ENCODE results near the gene AKAP6.

The AKAP6 gene

GRCh38 chr14:32427726-32428528 lies 98.8 kb downstream of the AKAP6 start:
- H3K9me3 Mint-ChIP-seq, result peaks cover 2% of the 10 kb centered on the region
- H3K4me3 Mint-ChIP-seq, result no peak overlapping the region
- no peak overlapping the region for H3K27ac Mint-ChIP-seq
- H3K36me3 Mint-ChIP-seq, result no peaks in the 10 kb centered on the region
- no peak for ATAC-seq
- H3K27me3 Mint-ChIP-seq, result no peaks in the 10 kb centered on the region
- H3K4me1 Mint-ChIP-seq, result peaks cover 3% of the 10 kb centered on the region

GRCh38 chr14:32428875-32429274 lies 99.8 kb downstream of the AKAP6 start:
- Mint-ChIP-seq H3K27ac (no peak overlapping the region), H3K36me3 (no peaks in the 10 kb centered on the region), H3K9me3 (peaks cover 2% of the 10 kb centered on the region), H3K27me3 (no peaks in the 10 kb centered on the region), H3K4me3 (no peak overlapping the region), H3K4me1 (peaks cover 12% of the 10 kb centered on the region)
- ATAC-seq, result no peak

GRCh38 chr14:32430326-32430725 lies 101.2 kb downstream of the AKAP6 start:
- H3K9me3 Mint-ChIP-seq, result peaks cover 1% of the 10 kb centered on the region
- H3K4me3 Mint-ChIP-seq, result no peak overlapping the region
- no peak overlapping the region for H3K27ac Mint-ChIP-seq
- no peaks in the 10 kb centered on the region for H3K27me3 Mint-ChIP-seq
- H3K36me3 Mint-ChIP-seq, result no peaks in the 10 kb centered on the region
- ATAC-seq, result no peak
- peaks cover 12% of the 10 kb centered on the region for H3K4me1 Mint-ChIP-seq

GRCh38 chr14:32432813-32433538 lies 103.9 kb downstream of the AKAP6 start:
- no peak overlapping the region for H3K4me3 Mint-ChIP-seq
- no peaks in the 10 kb centered on the region for H3K9me3 Mint-ChIP-seq
- no peaks in the 10 kb centered on the region for H3K36me3 Mint-ChIP-seq
- H3K27me3 Mint-ChIP-seq, result no peaks in the 10 kb centered on the region
- H3K4me1 Mint-ChIP-seq, result peaks cover 12% of the 10 kb centered on the region
- no peak for ATAC-seq
- H3K27ac Mint-ChIP-seq, result no peak overlapping the region

- H3K4me3 Mint-ChIP-seq, result no peak overlapping the region
- no peak for ATAC-seq
- H3K27me3 Mint-ChIP-seq, result no peaks in the 10 kb centered on the region
- H3K9me3 Mint-ChIP-seq, result no peaks in the 10 kb centered on the region
- no peaks in the 10 kb centered on the region for H3K36me3 Mint-ChIP-seq
- H3K4me1 Mint-ChIP-seq, result peaks cover 19% of the 10 kb centered on the region
- H3K27ac Mint-ChIP-seq, result no peak overlapping the region
These were observed 105.1 kb downstream of the AKAP6 start for GRCh38 chr14:32434180-32434579.

- H3K4me3 Mint-ChIP-seq, result no peak overlapping the region
- no peak for ATAC-seq
- H3K27ac Mint-ChIP-seq, result no peak overlapping the region
- H3K4me1 Mint-ChIP-seq, result peaks cover 19% of the 10 kb centered on the region
- no peaks in the 10 kb centered on the region for H3K9me3 Mint-ChIP-seq
- H3K27me3 Mint-ChIP-seq, result no peaks in the 10 kb centered on the region
- no peaks in the 10 kb centered on the region for H3K36me3 Mint-ChIP-seq
These were observed 105.8 kb downstream of the AKAP6 start for GRCh38 chr14:32434880-32435279.

GRCh38 chr14:32435411-32435810 lies 106.3 kb downstream of the AKAP6 start:
- peaks cover 19% of the 10 kb centered on the region for H3K4me1 Mint-ChIP-seq
- no peaks in the 10 kb centered on the region for H3K9me3 Mint-ChIP-seq
- no peak overlapping the region for H3K4me3 Mint-ChIP-seq
- no peak overlapping the region for H3K27ac Mint-ChIP-seq
- no peaks in the 10 kb centered on the region for H3K27me3 Mint-ChIP-seq
- no peak for ATAC-seq
- no peaks in the 10 kb centered on the region for H3K36me3 Mint-ChIP-seq

- ATAC-seq, result no peak
- Mint-ChIP-seq H3K9me3 (no peaks in the 10 kb centered on the region), H3K27ac (no peak overlapping the region), H3K4me1 (peaks cover 19% of the 10 kb centered on the region), H3K4me3 (no peak overlapping the region), H3K36me3 (no peaks in the 10 kb centered on the region), H3K27me3 (no peaks in the 10 kb centered on the region)
These were observed 107.9 kb downstream of the AKAP6 start for GRCh38 chr14:32436993-32437392.

- no peak overlapping the region for H3K27ac Mint-ChIP-seq
- no peak for ATAC-seq
- H3K4me1 Mint-ChIP-seq, result peaks cover 10% of the 10 kb centered on the region
- no peaks in the 10 kb centered on the region for H3K9me3 Mint-ChIP-seq
- H3K27me3 Mint-ChIP-seq, result no peaks in the 10 kb centered on the region
- H3K36me3 Mint-ChIP-seq, result no peaks in the 10 kb centered on the region
- H3K4me3 Mint-ChIP-seq, result no peak overlapping the region
These were observed 109.4 kb downstream of the AKAP6 start for GRCh38 chr14:32438517-32438916.

- H3K27me3 Mint-ChIP-seq, result no peaks in the 10 kb centered on the region
- H3K36me3 Mint-ChIP-seq, result no peaks in the 10 kb centered on the region
- H3K27ac Mint-ChIP-seq, result no peak overlapping the region
- H3K4me3 Mint-ChIP-seq, result no peak overlapping the region
- ATAC-seq, result no peak
- no peaks in the 10 kb centered on the region for H3K4me1 Mint-ChIP-seq
- H3K9me3 Mint-ChIP-seq, result no peaks in the 10 kb centered on the region
These were observed 115.0 kb downstream of the AKAP6 start for GRCh38 chr14:32443890-32444661.

- Mint-ChIP-seq H3K27ac (no peak overlapping the region), H3K4me1 (no peaks in the 10 kb centered on the region), H3K9me3 (no peaks in the 10 kb centered on the region), H3K4me3 (no peak overlapping the region), H3K36me3 (no peaks in the 10 kb centered on the region), H3K27me3 (no peaks in the 10 kb centered on the region)
- ATAC-seq, result no peak
These were observed 118.3 kb downstream of the AKAP6 start for GRCh38 chr14:32447371-32447770.

- Mint-ChIP-seq H3K36me3 (no peaks in the 10 kb centered on the region), H3K27ac (no peak overlapping the region), H3K27me3 (no peaks in the 10 kb centered on the region), H3K4me1 (no peaks in the 10 kb centered on the region), H3K9me3 (no peaks in the 10 kb centered on the region), H3K4me3 (no peak overlapping the region)
- ATAC-seq, result no peak
These were observed 120.5 kb downstream of the AKAP6 start for GRCh38 chr14:32449648-32450047.

- H3K4me3 Mint-ChIP-seq, result no peak overlapping the region
- no peaks in the 10 kb centered on the region for H3K4me1 Mint-ChIP-seq
- ATAC-seq, result no peak
- H3K36me3 Mint-ChIP-seq, result no peaks in the 10 kb centered on the region
- H3K27ac Mint-ChIP-seq, result no peak overlapping the region
- peaks cover 14% of the 10 kb centered on the region for H3K27me3 Mint-ChIP-seq
- H3K9me3 Mint-ChIP-seq, result peaks cover 2% of the 10 kb centered on the region
These were observed 122.0 kb downstream of the AKAP6 start for GRCh38 chr14:32450919-32451675.

GRCh38 chr14:32453857-32454810 lies 125.0 kb downstream of the AKAP6 start:
- H3K4me3 Mint-ChIP-seq, result no peak overlapping the region
- no peaks in the 10 kb centered on the region for H3K36me3 Mint-ChIP-seq

More at GRCh38 chr14:32453857-32454810, 125.0 kb downstream of the AKAP6 start:
- no peak overlapping the region for H3K27ac Mint-ChIP-seq
- H3K4me1 Mint-ChIP-seq, result no peaks in the 10 kb centered on the region
- peaks cover 25% of the 10 kb centered on the region for H3K27me3 Mint-ChIP-seq
- no peak for ATAC-seq
- H3K9me3 Mint-ChIP-seq, result peaks cover 2% of the 10 kb centered on the region
